ENCODE data around the gene HOXA3.

GRCh38 chr7:27103489-27104226 is 48.7 kb downstream of the HOXA3 start:
- no peak for TF ChIP-seq REST (IDR thresholded peaks at IDR 0.05; ENCODE audit: insufficient read depth in 1 of 2, low read depth in 2 of 2, low read length in 1 of 2)
- no peak for TF ChIP-seq CTCF (IDR thresholded peaks at IDR 0.05)
